ENCODE data around the gene CDKN2AIPNL. TPM values are rescaled to one million over a fixed set of nuclear protein-coding genes. Genes with fewer than 3 reads are reported as not detected.
A peak's percentile ranks its signal among the peaks of the same experiment; 100 is the strongest.

CDKN2AIPNL gene
- total and polyA plus RNA-seq, 2 of the 13 experiments (the other 11 are each of a cell fraction or from before 2014, with no cell fraction given), result 17.4 to 46.5 TPM

DNA sequence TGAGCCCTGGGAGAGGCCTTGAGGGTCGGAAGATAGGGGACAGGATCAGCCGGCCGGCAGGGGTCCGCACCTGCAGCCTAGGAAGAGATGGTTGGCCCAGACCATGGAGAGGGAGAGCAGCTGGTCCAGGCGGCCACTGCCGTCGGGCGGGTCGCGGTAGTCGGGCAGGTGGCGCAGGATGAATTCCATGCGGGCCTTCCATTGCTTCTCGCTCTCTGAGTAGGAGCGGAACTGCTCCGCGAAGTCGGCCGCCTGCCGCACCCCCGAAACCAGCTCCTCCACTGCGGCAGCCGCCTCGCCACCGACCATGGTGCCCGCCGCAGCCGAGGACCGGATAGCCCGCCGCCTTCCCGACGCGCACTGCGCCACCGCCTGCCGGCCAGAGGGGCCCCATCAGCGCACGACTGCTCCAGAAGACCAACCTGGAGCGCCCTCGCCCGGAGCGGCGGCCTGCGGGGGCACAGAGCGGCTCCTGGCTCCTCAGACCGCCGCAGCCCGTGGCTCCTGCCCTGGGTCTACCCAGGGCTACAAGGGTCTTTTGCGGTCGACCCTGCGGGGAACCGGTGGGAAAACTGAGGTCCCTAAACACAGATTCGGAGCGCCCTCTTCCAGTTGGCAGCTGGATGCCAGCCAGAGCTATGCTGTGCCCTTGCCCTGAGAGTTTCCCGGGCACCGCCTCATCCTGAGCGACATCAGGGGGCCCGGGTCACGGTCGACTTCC is at the start of gene CDKN2AIPNL (continued):
- TF ChIP-seq PBX3 (CRISPR knock-in tag; IDR thresholded peaks at IDR 0.05; ENCODE audit: borderline replicate concordance), result no peak
- peak; percentile 90 for TF ChIP-seq SAP130 (CRISPR knock-in tag; IDR thresholded peaks at IDR 0.05; ENCODE audit: low read depth)
- TF ChIP-seq MYNN (CRISPR knock-in tag; IDR thresholded peaks at IDR 0.05; ENCODE audit: low read depth), result no peak
- TF ChIP-seq RFX1 (IDR thresholded peaks at IDR 0.05), result no peak
- 0 out of 2 replicates have a peak, but pooled peaks have one; percentile 37 for TF ChIP-seq CREB1 (IDR thresholded peaks at IDR 0.05)
- TF ChIP-seq CREB1 (CRISPR knock-in tag; IDR thresholded peaks at IDR 0.05), result no peak
- TF ChIP-seq DR1 (CRISPR knock-in tag; IDR thresholded peaks at IDR 0.05), result peak; percentile 79
- no peak for TF ChIP-seq ZMYM2 (CRISPR knock-in tag; IDR thresholded peaks at IDR 0.05)
- no peak for TF ChIP-seq ESRRA (CRISPR knock-in tag; IDR thresholded peaks at IDR 0.05; ENCODE audit: low read depth)
- peak; percentile 41; the same call in 1 of the 2 replicates for TF ChIP-seq JUND (CRISPR knock-in tag; IDR thresholded peaks at IDR 0.05)
- TF ChIP-seq TEAD3 (CRISPR knock-in tag; optimal IDR thresholded peaks at IDR 0.05; ENCODE audit: borderline replicate concordance), result peak; percentile 71
- TF ChIP-seq POLR2A (IDR thresholded peaks at IDR 0.05; ENCODE audit: insufficient read depth in 1 of 2, low read depth in 2 of 2, low read length in 2 of 2), result peak; percentile 85 to 90
- peak; percentile 77; the same call in 1 of the 2 replicates for TF ChIP-seq KLF13 (CRISPR knock-in tag; IDR thresholded peaks at IDR 0.05)
- TF ChIP-seq AKAP8 (CRISPR knock-in tag; IDR thresholded peaks at IDR 0.05), result peak; percentile 78; the same call in 1 of the 2 replicates
- TF ChIP-seq RFX3 (CRISPR knock-in tag; IDR thresholded peaks at IDR 0.05), result no peak
- no peak for TF ChIP-seq RNF219 (CRISPR knock-in tag; IDR thresholded peaks at IDR 0.05)
- TF ChIP-seq SIX4 (CRISPR knock-in tag; IDR thresholded peaks at IDR 0.05), result 0 out of 2 replicates have a peak, but pooled peaks have one; percentile 43
- TF ChIP-seq MNT (IDR thresholded peaks at IDR 0.05), result no peak
- TF ChIP-seq ZFP36L2 (CRISPR knock-in tag; IDR thresholded peaks at IDR 0.05), result no peak; the same call in 1 of the 2 replicates
- TF ChIP-seq, protein P1, sequence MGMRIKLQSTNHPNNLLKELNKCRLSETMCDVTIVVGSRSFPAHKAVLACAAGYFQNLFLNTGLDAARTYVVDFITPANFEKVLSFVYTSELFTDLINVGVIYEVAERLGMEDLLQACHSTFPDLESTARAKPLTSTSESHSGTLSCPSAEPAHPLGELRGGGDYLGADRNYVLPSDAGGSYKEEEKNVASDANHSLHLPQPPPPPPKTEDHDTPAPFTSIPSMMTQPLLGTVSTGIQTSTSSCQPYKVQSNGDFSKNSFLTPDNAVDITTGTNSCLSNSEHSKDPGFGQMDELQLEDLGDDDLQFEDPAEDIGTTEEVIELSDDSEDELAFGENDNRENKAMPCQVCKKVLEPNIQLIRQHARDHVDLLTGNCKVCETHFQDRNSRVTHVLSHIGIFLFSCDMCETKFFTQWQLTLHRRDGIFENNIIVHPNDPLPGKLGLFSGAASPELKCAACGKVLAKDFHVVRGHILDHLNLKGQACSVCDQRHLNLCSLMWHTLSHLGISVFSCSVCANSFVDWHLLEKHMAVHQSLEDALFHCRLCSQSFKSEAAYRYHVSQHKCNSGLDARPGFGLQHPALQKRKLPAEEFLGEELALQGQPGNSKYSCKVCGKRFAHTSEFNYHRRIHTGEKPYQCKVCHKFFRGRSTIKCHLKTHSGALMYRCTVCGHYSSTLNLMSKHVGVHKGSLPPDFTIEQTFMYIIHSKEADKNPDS (CRISPR knock-in tag; IDR thresholded peaks at IDR 0.05), result no peak; the same call in 1 of the 2 replicates

All from HepG2 (cell line).